HG03103 (cell line): ENCODE measurements around the gene RPIA.
"Not testable (repeated sequence)": the region's sequence is repeated elsewhere in the genome, so short reads cannot be mapped to it uniquely, and the experiment has no call there.

Experiments
- ATAC-seq: cut with Tn5 transposase; IDR thresholded peaks from one replicate; pipeline ENCODE4 v1.9.1; 2021; ENCODE audit warnings: low read depth; ENCODE audit not compliant: unreplicated experiment

RPIA gene

GRCh38 chr2:88691339-88692183 is at the start of gene RPIA:
Gene RPIA (plus strand): TSS chr2:88691673. CDS start chr2:88691699, 26 bp downstream.
- ATAC-seq, result peak; percentile 92

- ATAC-seq, result no peak
These were observed 49.2 kb upstream of the RPIA start for GRCh38 chr2:88642278-88642677.

DNA sequence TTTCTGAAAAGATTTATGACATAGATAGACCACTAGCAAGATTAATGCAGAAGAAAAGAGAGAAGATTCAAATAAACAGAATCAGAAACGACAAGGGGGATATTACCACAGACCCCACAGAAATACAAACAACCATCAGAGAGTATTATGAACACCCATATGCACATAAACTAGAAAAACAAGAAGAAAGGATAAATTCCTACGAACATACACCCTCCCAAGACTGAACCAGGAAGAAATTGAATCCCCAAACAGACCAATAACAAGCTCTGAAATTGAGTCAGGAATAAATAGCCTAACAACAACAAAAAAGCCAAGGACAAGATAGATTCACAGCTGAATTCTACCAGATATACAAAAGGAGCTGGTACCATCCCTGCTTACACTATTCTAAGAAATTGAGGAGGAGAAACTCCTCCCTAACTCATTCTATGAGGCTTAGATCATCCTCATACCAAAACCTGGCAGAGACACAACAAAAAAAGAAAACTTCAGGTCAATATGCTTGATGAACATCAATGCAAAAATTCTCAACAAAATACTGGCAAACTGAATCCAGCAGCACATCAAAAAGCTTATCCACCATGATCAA is 46.1 kb upstream of the RPIA start:
- not testable (repeated sequence) for ATAC-seq

DNA sequence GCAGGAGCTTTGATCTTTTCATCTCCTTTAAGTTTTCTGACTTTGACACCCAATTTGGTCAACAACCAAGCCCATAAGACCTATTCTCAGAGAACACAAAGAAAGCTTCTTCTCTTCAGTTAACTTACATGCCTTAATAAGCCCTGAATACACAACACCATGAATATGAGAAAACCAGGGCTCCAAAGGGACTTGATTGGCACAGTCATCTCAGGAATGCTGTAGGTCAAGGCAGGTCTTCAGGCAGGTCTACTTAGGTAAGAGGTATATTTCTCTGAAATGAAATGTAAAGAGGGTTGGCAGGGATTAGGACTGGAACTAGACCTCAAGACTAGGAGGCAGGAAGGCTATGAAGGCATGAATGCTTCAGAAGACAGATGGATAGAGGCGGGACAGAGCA is 39.8 kb upstream of the RPIA start:
- no peak for ATAC-seq

- ATAC-seq, result no peak
These were observed 36.8 kb upstream of the RPIA start for GRCh38 chr2:88654714-88655113.

DNA sequence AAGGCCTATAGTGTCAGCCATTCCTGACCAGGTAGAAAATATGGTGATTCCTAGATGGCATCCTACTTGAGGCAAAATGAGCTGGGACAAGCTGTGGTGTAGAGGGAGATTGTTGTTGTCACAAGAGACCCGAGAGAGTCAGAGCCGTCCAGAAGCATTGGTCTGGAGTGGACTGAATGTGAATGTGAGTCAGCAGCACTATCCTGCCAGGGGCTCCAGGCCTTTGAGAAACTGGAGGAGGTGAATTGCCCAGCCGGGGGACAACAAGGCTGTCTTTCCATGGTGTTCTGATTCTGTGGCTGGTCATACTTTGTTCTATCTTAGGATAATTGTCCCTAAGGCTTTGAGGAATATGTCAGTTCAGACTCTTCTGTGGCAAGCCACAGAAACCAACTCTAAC is 34.8 kb upstream of the RPIA start:
- ATAC-seq, result no peak

DNA sequence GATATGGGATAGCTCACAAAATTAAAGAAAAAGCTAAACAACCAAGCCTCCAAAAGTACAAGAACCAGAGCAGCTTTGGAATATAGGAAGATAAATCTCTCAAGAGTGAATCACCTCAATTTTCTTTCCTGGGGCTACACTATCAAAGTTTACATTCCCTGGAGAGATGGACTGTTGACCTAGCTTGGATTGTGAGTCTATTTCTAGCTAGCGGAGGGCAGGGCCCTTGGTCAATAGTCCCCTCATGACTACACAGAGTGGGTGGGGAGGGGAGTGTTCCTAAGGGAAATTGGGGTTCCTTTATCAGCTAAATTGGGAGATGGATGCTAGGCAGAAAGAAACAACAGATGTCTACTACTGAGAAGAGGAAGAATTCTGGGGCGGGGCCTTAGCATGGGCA is 34.3 kb upstream of the RPIA start:
- no peak for ATAC-seq

GRCh38 chr2:88658326-88658725 is 33.1 kb upstream of the RPIA start:
- no peak for ATAC-seq

- ATAC-seq, result no peak
These were observed 32.5 kb upstream of the RPIA start for GRCh38 chr2:88658881-88659537.

GRCh38 chr2:88659538-88659915 is 31.9 kb upstream of the RPIA start:
- ATAC-seq, result no peak

- no peak for ATAC-seq
These were observed 30.9 kb upstream of the RPIA start for GRCh38 chr2:88660622-88661021.

GRCh38 chr2:88666576-88666975 is 24.9 kb upstream of the RPIA start:
- no peak for ATAC-seq

DNA sequence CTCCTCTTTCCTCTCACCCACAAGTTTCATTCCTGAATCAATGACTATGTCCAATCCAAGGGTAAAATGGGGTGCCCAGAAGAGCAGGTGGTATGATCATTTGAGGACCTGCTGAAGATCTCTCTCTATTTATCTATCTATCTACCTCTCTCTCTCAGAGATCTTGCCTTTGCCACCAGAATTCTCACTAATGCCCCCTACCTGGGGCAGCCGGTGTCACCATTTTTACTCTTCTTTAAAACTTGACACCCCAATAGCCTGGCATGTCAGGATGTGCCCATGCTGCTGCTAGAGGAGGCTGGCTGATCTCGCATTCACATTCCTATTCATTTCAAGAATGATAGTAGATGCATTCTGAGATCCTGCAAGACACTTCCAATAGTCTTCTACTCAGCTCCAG is 24.3 kb upstream of the RPIA start:
- no peak for ATAC-seq

DNA sequence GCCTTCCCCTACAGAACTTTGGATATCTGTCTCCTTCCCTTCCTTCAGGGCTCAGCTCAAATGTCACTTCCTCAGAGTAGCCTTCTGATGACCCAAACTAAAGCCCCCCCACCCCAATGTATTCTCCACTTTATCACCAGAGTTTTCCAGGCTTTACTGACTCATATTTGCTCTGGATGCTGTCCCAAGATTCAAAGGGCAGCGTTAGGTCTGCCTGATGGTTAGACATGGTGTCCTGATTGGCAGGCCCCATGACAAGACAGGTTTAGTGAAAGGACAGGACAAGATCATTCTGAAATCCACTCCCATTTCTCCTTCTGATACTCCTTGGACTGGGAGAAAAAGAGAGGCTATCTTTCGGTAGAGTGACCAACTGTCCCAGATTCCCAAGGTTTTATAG is 22.6 kb upstream of the RPIA start:
- no peak for ATAC-seq

- ATAC-seq, result peak; percentile 59
These were observed 21.8 kb upstream of the RPIA start for GRCh38 chr2:88669482-88670214.

- no peak for ATAC-seq
These were observed 19.6 kb upstream of the RPIA start for GRCh38 chr2:88671786-88672427.

GRCh38 chr2:88673363-88673762 is 18.1 kb upstream of the RPIA start:
- no peak for ATAC-seq

- ATAC-seq, result no peak
These were observed 11.1 kb upstream of the RPIA start for GRCh38 chr2:88680266-88680902.

- no peak for ATAC-seq
These were observed 10.6 kb upstream of the RPIA start for GRCh38 chr2:88680916-88681315.
